ENCODE measurements around the gene BICC1.

The BICC1 gene

GRCh38 chr10:58796824-58797223 is 284.2 kb downstream of the BICC1 start:
- Histone ChIP-seq H3K4me1 (ENCODE audit: control insufficient read depth, insufficient read depth, low read length) (no peaks in the 10 kb centered on the region), H3K27ac (ENCODE audit: low read length) (no peak overlapping the region), H3K9me3 (ENCODE audit: control insufficient read depth, insufficient read depth, low read length) (no peaks in the 10 kb centered on the region), H3K36me3 (ENCODE audit: control insufficient read depth, insufficient read depth, low read length) (no peaks in the 10 kb centered on the region), H3K4me3 (ENCODE audit: low read length) (no peak overlapping the region), H3K27me3 (ENCODE audit: control insufficient read depth, insufficient read depth, low read length) (no peaks in the 10 kb centered on the region)
- no CpG with 5 or more reads among the region's 4 CpGs for WGBS (ENCODE audit: insufficient coverage, insufficient read length)
- DNase-seq (ENCODE audit: low read depth, low spot score): no peak

GRCh38 chr10:58797356-58797755 is 284.7 kb downstream of the BICC1 start:
- no peak overlapping the region for H3K27ac ChIP-seq (ENCODE audit: low read length)
- no peaks in the 10 kb centered on the region for H3K9me3 ChIP-seq (ENCODE audit: control insufficient read depth, insufficient read depth, low read length)
- no peaks in the 10 kb centered on the region for H3K36me3 ChIP-seq (ENCODE audit: control insufficient read depth, insufficient read depth, low read length)
- no peak for DNase-seq (ENCODE audit: low read depth, low spot score)
- H3K4me3 ChIP-seq (ENCODE audit: low read length): no peak overlapping the region
- no peaks in the 10 kb centered on the region for H3K27me3 ChIP-seq (ENCODE audit: control insufficient read depth, insufficient read depth, low read length)
- H3K4me1 ChIP-seq (ENCODE audit: control insufficient read depth, insufficient read depth, low read length): no peaks in the 10 kb centered on the region

GRCh38 chr10:58802047-58802446 is 289.4 kb downstream of the BICC1 start:
- no CpG with 5 or more reads among the region's 1 CpG for WGBS (ENCODE audit: insufficient coverage, insufficient read length)
- no peaks in the 10 kb centered on the region for H3K36me3 ChIP-seq (ENCODE audit: control insufficient read depth, insufficient read depth, low read length)
- H3K4me1 ChIP-seq (ENCODE audit: control insufficient read depth, insufficient read depth, low read length): no peaks in the 10 kb centered on the region
- DNase-seq (ENCODE audit: low read depth, low spot score): no peak
- H3K4me3 ChIP-seq (ENCODE audit: low read length): no peak overlapping the region
- no peak overlapping the region for H3K27ac ChIP-seq (ENCODE audit: low read length)
- H3K27me3 ChIP-seq (ENCODE audit: control insufficient read depth, insufficient read depth, low read length): no peaks in the 10 kb centered on the region
- H3K9me3 ChIP-seq (ENCODE audit: control insufficient read depth, insufficient read depth, low read length): no peaks in the 10 kb centered on the region

DNA sequence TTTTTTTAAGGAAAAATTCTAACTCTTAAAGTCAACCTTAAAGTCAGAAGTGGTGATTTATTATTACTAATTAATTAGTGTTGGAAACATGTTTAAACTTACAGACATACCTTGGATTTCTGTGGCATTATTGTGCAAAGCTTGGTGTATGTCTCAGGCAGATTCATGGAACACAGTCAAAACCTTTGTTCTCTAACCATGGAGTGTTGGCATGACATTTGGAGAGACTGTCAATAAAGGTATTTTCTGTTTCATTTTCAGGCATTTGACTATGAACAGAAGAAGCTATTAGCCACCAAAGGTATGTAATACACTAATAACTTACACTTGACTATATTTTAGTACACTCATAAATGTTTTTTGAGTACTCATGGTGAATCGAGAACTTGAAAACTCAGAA is 293.7 kb downstream of the BICC1 start:
- Histone ChIP-seq H3K9me3 (ENCODE audit: control insufficient read depth, insufficient read depth, low read length) (no peaks in the 10 kb centered on the region), H3K4me1 (ENCODE audit: control insufficient read depth, insufficient read depth, low read length) (no peaks in the 10 kb centered on the region)
- WGBS (ENCODE audit: insufficient coverage, insufficient read length): no CpG with 5 or more reads among the region's 1 CpG

DNA sequence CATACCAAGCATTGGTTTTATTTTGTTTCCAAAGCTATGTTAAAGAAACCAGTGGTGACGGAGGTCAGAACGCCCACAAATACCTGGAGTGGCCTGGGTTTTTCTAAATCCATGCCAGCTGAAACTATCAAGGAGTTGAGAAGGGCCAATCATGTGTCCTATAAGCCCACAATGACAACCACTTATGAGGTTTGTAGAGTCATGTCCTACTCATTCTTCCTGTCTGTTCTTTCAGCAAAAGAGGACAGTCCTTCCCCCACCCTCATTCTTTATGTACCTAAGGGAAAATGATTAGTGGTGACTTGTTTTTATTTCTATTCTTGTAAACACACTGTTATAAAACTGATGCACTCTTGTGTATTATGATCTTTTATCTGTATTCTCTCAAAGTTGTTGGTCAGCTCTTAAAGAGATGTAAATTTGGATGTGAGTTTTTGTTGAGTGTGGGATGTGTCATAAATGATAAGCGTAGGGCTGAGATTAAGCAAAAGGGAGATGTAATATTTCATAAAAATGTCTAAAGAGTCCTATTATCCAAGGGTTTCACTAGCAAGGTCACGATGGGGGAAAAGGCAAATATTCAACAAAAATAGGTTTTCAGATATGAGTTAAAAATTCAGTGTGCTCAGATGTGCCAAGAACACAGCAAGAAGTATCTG is 294.4 kb downstream of the BICC1 start:
- DNase-seq (ENCODE audit: low read depth, low spot score): no peak
- WGBS (ENCODE audit: insufficient coverage, insufficient read length): 100% methylated on average over 1 of the region's 4 CpGs
- Histone ChIP-seq H3K9me3 (ENCODE audit: control insufficient read depth, insufficient read depth, low read length) (no peaks in the 10 kb centered on the region), H3K27me3 (ENCODE audit: control insufficient read depth, insufficient read depth, low read length) (no peaks in the 10 kb centered on the region), H3K4me3 (ENCODE audit: low read length) (no peak overlapping the region), H3K4me1 (ENCODE audit: control insufficient read depth, insufficient read depth, low read length) (no peaks in the 10 kb centered on the region), H3K36me3 (ENCODE audit: control insufficient read depth, insufficient read depth, low read length) (no peaks in the 10 kb centered on the region), H3K27ac (ENCODE audit: low read length) (no peak overlapping the region)

More for the DNA sequence above, 293.7 kb downstream of the BICC1 start:
- no peak overlapping the region for H3K4me3 ChIP-seq (ENCODE audit: low read length)
- H3K27me3 ChIP-seq (ENCODE audit: control insufficient read depth, insufficient read depth, low read length): no peaks in the 10 kb centered on the region
- no peaks in the 10 kb centered on the region for H3K36me3 ChIP-seq (ENCODE audit: control insufficient read depth, insufficient read depth, low read length)
- H3K27ac ChIP-seq (ENCODE audit: low read length): no peak overlapping the region
- no peak for DNase-seq (ENCODE audit: low read depth, low spot score)

- DNase-seq (ENCODE audit: low read depth, low spot score): no peak
- WGBS (ENCODE audit: insufficient coverage, insufficient read length): no CpG with 5 or more reads among the region's 4 CpGs
- H3K9me3 ChIP-seq (ENCODE audit: control insufficient read depth, insufficient read depth, low read length): no peaks in the 10 kb centered on the region
- no peak overlapping the region for H3K4me3 ChIP-seq (ENCODE audit: low read length)
- no peaks in the 10 kb centered on the region for H3K4me1 ChIP-seq (ENCODE audit: control insufficient read depth, insufficient read depth, low read length)
- H3K27ac ChIP-seq (ENCODE audit: low read length): no peak overlapping the region
- H3K27me3 ChIP-seq (ENCODE audit: control insufficient read depth, insufficient read depth, low read length): no peaks in the 10 kb centered on the region
- no peaks in the 10 kb centered on the region for H3K36me3 ChIP-seq (ENCODE audit: control insufficient read depth, insufficient read depth, low read length)
These were observed 295.0 kb downstream of the BICC1 start for GRCh38 chr10:58807629-58808022.

DNA sequence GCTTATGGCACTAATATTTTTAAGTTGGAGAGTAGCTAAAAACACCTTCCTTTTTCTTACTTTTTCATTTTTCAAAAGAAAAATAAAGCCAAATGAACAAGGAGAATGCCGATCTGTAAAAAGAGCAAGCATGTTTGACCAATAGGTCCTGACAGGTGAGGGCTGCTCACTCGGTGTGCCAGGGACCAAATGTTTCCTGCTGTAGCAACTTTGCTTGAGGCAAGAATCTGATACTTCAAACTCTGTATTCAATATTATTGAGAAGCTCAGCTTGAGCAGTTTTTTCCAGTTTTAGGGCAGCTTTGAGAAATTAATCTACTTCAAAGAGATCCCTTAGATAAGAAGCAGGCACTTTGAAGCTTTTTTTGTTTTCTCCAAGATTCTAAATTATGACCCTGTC is 298.1 kb downstream of the BICC1 start:
- Histone ChIP-seq H3K27ac (ENCODE audit: low read length) (no peak overlapping the region), H3K4me3 (ENCODE audit: low read length) (no peak overlapping the region), H3K4me1 (ENCODE audit: control insufficient read depth, insufficient read depth, low read length) (no peaks in the 10 kb centered on the region), H3K27me3 (ENCODE audit: control insufficient read depth, insufficient read depth, low read length) (no peaks in the 10 kb centered on the region), H3K36me3 (ENCODE audit: control insufficient read depth, insufficient read depth, low read length) (no peaks in the 10 kb centered on the region), H3K9me3 (ENCODE audit: control insufficient read depth, insufficient read depth, low read length) (no peaks in the 10 kb centered on the region)
- no peak for DNase-seq (ENCODE audit: low read depth, low spot score)
- WGBS (ENCODE audit: insufficient coverage, insufficient read length): no CpG with 5 or more reads among the region's 2 CpGs

DNA sequence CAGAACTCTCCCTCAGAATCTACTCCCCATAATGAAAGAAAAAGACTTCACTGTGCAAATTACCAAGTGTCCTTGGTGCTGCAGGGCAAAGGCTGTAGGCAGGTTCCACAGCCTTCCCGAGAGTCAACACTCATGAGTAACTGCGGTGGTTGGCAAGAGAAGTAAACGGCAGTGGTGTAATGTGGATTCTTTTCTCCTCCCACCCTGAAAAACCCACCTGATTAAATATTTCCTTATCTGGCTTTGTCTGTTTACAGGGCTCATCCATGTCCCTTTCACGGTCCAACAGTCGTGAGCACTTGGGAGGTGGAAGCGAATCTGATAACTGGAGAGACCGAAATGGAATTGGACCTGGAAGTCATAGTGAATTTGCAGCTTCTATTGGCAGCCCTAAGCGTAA is 300.9 kb downstream of the BICC1 start:
- no peak for DNase-seq (ENCODE audit: low read depth, low spot score)
- Histone ChIP-seq H3K36me3 (ENCODE audit: control insufficient read depth, insufficient read depth, low read length) (no peaks in the 10 kb centered on the region), H3K9me3 (ENCODE audit: control insufficient read depth, insufficient read depth, low read length) (no peaks in the 10 kb centered on the region), H3K4me1 (ENCODE audit: control insufficient read depth, insufficient read depth, low read length) (no peaks in the 10 kb centered on the region), H3K27me3 (ENCODE audit: control insufficient read depth, insufficient read depth, low read length) (no peaks in the 10 kb centered on the region), H3K27ac (ENCODE audit: low read length) (no peak overlapping the region), H3K4me3 (ENCODE audit: low read length) (no peak overlapping the region)
- WGBS (ENCODE audit: insufficient coverage, insufficient read length): no CpG with 5 or more reads among the region's 8 CpGs

GRCh38 chr10:58817201-58817846 is 304.7 kb downstream of the BICC1 start:
- no peaks in the 10 kb centered on the region for H3K4me1 ChIP-seq (ENCODE audit: control insufficient read depth, insufficient read depth, low read length)
- no CpG with 5 or more reads among the region's 2 CpGs for WGBS (ENCODE audit: insufficient coverage, insufficient read length)
- no peaks in the 10 kb centered on the region for H3K9me3 ChIP-seq (ENCODE audit: control insufficient read depth, insufficient read depth, low read length)
- no peaks in the 10 kb centered on the region for H3K36me3 ChIP-seq (ENCODE audit: control insufficient read depth, insufficient read depth, low read length)
- no peaks in the 10 kb centered on the region for H3K27me3 ChIP-seq (ENCODE audit: control insufficient read depth, insufficient read depth, low read length)
- H3K27ac ChIP-seq (ENCODE audit: low read length): no peak overlapping the region
- no peak for DNase-seq (ENCODE audit: low read depth, low spot score)
- H3K4me3 ChIP-seq (ENCODE audit: low read length): no peak overlapping the region

GRCh38 chr10:58818900-58819299 is 306.2 kb downstream of the BICC1 start:
- Histone ChIP-seq H3K4me3 (ENCODE audit: low read length) (no peak overlapping the region), H3K27ac (ENCODE audit: low read length) (no peak overlapping the region), H3K4me1 (ENCODE audit: control insufficient read depth, insufficient read depth, low read length) (no peaks in the 10 kb centered on the region), H3K27me3 (ENCODE audit: control insufficient read depth, insufficient read depth, low read length) (no peaks in the 10 kb centered on the region), H3K9me3 (ENCODE audit: control insufficient read depth, insufficient read depth, low read length) (no peaks in the 10 kb centered on the region), H3K36me3 (ENCODE audit: control insufficient read depth, insufficient read depth, low read length) (no peaks in the 10 kb centered on the region)
- no peak for DNase-seq (ENCODE audit: low read depth, low spot score)
- no CpG with 5 or more reads among the region's 1 CpG for WGBS (ENCODE audit: insufficient coverage, insufficient read length)

- Histone ChIP-seq H3K36me3 (ENCODE audit: control insufficient read depth, insufficient read depth, low read length) (no peaks in the 10 kb centered on the region), H3K27me3 (ENCODE audit: control insufficient read depth, insufficient read depth, low read length) (no peaks in the 10 kb centered on the region), H3K9me3 (ENCODE audit: control insufficient read depth, insufficient read depth, low read length) (no peaks in the 10 kb centered on the region), H3K27ac (ENCODE audit: low read length) (no peak overlapping the region), H3K4me1 (ENCODE audit: control insufficient read depth, insufficient read depth, low read length) (no peaks in the 10 kb centered on the region), H3K4me3 (ENCODE audit: low read length) (no peak overlapping the region)
- WGBS (ENCODE audit: insufficient coverage, insufficient read length): no CpG with 5 or more reads among the region's 1 CpG
- no peak for DNase-seq (ENCODE audit: low read depth, low spot score)
These were observed 307.7 kb downstream of the BICC1 start for GRCh38 chr10:58820386-58820785.

Data from iPS DF 6.9 (cell line).